Measurements from ENCODE around the gene STK39. TPM values are rescaled to one million over a fixed set of nuclear protein-coding genes. Genes with fewer than 3 reads are reported as not detected.
A peak's percentile ranks its signal among the peaks of the same experiment; 100 is the strongest.

Gene STK39
- total RNA-seq, 3 donors from 2014 or later = 16.4 to 22.9 (median 19.2) TPM

DNA sequence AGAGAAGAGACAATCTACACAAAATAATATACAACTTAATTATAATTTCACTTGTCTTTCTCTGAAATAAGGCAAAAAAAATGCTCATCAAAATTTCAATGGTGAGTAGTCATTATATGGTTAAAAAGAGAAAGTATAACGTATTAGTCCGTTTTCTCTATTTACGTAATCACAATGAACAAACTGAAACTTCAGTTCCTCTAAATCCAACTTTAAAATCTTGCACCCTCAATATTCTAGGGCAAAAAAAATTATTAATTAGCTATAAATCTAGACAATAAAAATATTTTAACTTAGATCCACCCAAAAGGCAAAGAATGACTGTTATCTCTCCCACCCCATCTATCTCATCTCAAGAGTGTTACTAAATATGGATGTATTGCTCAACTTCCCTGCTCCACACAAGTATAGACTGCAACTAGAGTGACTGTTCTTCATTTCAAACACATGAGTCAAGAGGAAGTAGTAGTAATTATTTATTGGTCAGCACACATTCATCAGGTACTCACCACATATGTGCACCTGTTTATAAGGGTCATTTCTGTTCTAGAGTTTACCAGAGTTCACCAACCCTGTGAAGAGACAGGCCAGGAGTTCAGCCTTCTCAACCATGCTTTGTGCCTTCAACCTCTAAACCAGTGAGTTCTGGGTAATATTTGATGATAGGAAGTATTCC is 36.4 kb downstream of the STK39 start:
- Histone ChIP-seq H3K27me3 (no peaks in the 10 kb centered on the region), H3K36me3 (no peaks in the 10 kb centered on the region), H3K4me1 (no peaks in the 10 kb centered on the region), H3K9me3 (no peaks in the 10 kb centered on the region), H3K27ac (peak overlapping the region; percentile 16 to 72), H3K4me3 (peak overlapping the region; percentile 17 to 22 (median 19))
- DNase-seq (ENCODE audit: low spot score in 2 of 2) = no peak
- TF ChIP-seq POLR2AphosphoS5 (IDR thresholded peaks at IDR 0.05) (peak in 1 of 3 donors; percentile 35), POLR2A (IDR thresholded peaks at IDR 0.05) (no peak)
- TF ChIP-seq, protein P1, sequence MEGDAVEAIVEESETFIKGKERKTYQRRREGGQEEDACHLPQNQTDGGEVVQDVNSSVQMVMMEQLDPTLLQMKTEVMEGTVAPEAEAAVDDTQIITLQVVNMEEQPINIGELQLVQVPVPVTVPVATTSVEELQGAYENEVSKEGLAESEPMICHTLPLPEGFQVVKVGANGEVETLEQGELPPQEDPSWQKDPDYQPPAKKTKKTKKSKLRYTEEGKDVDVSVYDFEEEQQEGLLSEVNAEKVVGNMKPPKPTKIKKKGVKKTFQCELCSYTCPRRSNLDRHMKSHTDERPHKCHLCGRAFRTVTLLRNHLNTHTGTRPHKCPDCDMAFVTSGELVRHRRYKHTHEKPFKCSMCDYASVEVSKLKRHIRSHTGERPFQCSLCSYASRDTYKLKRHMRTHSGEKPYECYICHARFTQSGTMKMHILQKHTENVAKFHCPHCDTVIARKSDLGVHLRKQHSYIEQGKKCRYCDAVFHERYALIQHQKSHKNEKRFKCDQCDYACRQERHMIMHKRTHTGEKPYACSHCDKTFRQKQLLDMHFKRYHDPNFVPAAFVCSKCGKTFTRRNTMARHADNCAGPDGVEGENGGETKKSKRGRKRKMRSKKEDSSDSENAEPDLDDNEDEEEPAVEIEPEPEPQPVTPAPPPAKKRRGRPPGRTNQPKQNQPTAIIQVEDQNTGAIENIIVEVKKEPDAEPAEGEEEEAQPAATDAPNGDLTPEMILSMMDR (IDR thresholded peaks at IDR 0.05) = no peak
- intact Hi-C loops (cut with DNase I; ENCODE audit: low total_unique reads) = no loop called here

DNA sequence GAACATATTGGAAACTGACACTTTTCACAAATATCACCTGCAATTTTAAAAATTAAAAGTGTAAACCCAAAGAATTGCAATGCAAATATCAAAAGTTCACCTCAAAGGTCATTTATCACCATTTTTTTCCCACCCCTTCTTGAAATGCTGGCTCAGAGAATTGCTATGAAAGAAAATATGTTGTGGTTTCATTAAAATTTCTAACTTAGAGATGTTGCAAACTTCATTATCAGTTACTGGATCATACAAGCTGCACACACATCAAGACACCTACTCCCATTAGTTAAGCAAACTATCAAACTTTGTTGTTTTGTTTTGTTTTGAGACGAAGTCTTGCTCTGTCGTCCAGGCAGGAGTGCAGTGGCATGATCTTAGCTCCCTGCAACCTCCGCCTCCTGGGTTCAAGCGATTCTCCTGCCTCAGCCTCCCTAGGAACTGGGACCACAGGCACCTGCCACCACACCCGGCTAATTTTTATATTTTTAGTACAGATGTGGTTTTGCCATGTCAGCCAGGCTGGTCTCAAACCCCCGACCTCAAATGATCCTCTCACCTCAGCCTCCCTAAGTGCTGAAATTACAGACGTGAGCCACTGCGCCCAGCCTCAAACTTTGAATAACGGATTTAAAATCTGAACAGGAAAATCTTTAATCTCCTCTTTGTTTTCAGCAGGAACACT is 37.0 kb downstream of the STK39 start:
- no peak for DNase-seq (ENCODE audit: low spot score in 2 of 2)
- no peaks in the 10 kb centered on the region for H3K4me1 ChIP-seq
- peak overlapping the region in 1 of 2 donors; percentile 72 for H3K27ac ChIP-seq
- H3K36me3 ChIP-seq = no peaks in the 10 kb centered on the region
- H3K27me3 ChIP-seq = no peaks in the 10 kb centered on the region
- peak overlapping the region in 2 of 3 donors; percentile 17 to 19 for H3K4me3 ChIP-seq
- H3K9me3 ChIP-seq = no peaks in the 10 kb centered on the region
- TF ChIP-seq POLR2AphosphoS5 (IDR thresholded peaks at IDR 0.05) (no peak), POLR2A (IDR thresholded peaks at IDR 0.05) (no peak)
- TF ChIP-seq, protein P1 (IDR thresholded peaks at IDR 0.05) = no peak
- intact Hi-C loops (cut with DNase I; ENCODE audit: low total_unique reads) = no loop called here

GRCh38 chr2:168208652-168209051 is 38.7 kb downstream of the STK39 start:
- no peaks in the 10 kb centered on the region for H3K36me3 ChIP-seq
- H3K27me3 ChIP-seq = no peaks in the 10 kb centered on the region
- H3K27ac ChIP-seq = no peak overlapping the region
- intact Hi-C loops (cut with DNase I; ENCODE audit: low total_unique reads) = no loop called here
- TF ChIP-seq, protein P1 (IDR thresholded peaks at IDR 0.05) = no peak
- TF ChIP-seq POLR2A (IDR thresholded peaks at IDR 0.05) (no peak), POLR2AphosphoS5 (IDR thresholded peaks at IDR 0.05) (no peak)
- no peaks in the 10 kb centered on the region for H3K4me1 ChIP-seq
- no peak for DNase-seq (ENCODE audit: low spot score in 2 of 2)
- H3K9me3 ChIP-seq = no peaks in the 10 kb centered on the region
- no peak overlapping the region for H3K4me3 ChIP-seq

DNA sequence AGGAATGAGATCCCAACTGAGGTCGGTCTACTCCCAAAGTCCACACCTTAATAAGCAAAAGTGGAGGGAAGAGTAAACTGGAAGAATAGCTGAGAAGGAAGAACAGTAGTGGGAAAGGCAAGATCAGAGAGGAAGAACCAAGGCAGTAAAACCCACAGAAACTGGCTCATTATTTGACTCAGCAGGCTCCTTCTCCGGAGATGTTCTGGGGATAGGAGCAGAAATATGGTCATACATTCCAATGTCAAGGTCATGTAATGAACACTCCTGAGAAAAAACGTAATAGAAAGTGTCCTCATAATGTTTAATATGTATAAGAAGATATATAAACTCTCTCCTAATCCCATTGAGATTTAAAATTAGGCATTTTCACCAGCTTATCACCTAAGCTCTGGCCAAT is 39.5 kb downstream of the STK39 start:
- intact Hi-C loops (cut with DNase I; ENCODE audit: low total_unique reads) = no loop called here
- no peaks in the 10 kb centered on the region for H3K27me3 ChIP-seq
- no peak overlapping the region for H3K4me3 ChIP-seq
- TF ChIP-seq POLR2A (IDR thresholded peaks at IDR 0.05) = no peak
- TF ChIP-seq POLR2AphosphoS5 (IDR thresholded peaks at IDR 0.05) = no peak
- TF ChIP-seq, protein P1 (IDR thresholded peaks at IDR 0.05) = no peak
- no peak for DNase-seq (ENCODE audit: low spot score in 2 of 2)
- H3K4me1 ChIP-seq = no peaks in the 10 kb centered on the region
- no peaks in the 10 kb centered on the region for H3K9me3 ChIP-seq
- H3K36me3 ChIP-seq = no peaks in the 10 kb centered on the region
- H3K27ac ChIP-seq = no peak overlapping the region
